Activated T-helper 1 cell treated with anti-CD3 and anti-CD28 coated beads, Interleukin-12 subunit alpha, Interleukin-12 subunit beta, Interleukin-2, Interleukin-4 antibody, amounts not matched to agents 30 ng/mL and 10 ng/mL and 1 ng/mL, durations not matched to agents 14 hours and 24 hours and 36 hours (primary cell): ENCODE measurements around the gene ZNF614. TPM values are rescaled to one million over a fixed set of nuclear protein-coding genes. Genes with fewer than 3 reads are reported as not detected.
"Not testable (repeated sequence)": the region's sequence is repeated elsewhere in the genome, so short reads cannot be mapped to it uniquely, and the experiment has no call there.

Experiments used
- DNase-seq: peaks from one replicate; pipeline ENCODE4 v3.0.0; 2021; ENCODE audit warnings: low spot score
- H3K27ac Mint-ChIP-seq: one replicate; pipeline ENCODE4 v1.8.0; 2021; ENCODE audit warnings: mild to moderate bottlenecking, mixed read lengths
- H3K27me3 Mint-ChIP-seq: one replicate; pipeline ENCODE4 v1.8.0; 2022; ENCODE audit warnings: mild to moderate bottlenecking, moderate library complexity, mixed read lengths; ENCODE audit not compliant: insufficient read depth
- H3K36me3 Mint-ChIP-seq: one replicate; pipeline ENCODE4 v1.8.0; 2021; ENCODE audit warnings: low read depth, mixed read lengths
- H3K4me1 Mint-ChIP-seq: one replicate; pipeline ENCODE4 v1.8.0; 2021; ENCODE audit warnings: low read depth, mixed read lengths
- H3K4me3 Mint-ChIP-seq: one replicate; pipeline ENCODE4 v1.8.0; 2021; ENCODE audit warnings: mild to moderate bottlenecking, moderate library complexity, mixed read lengths
- H3K9me3 Mint-ChIP-seq: one replicate; pipeline ENCODE4 v1.8.0; 2021; ENCODE audit warnings: mixed read lengths
- intact Hi-C: fragments of 100-400 bp; cut with micrococcal nuclease; formaldehyde crosslinking; loops from one replicate; pipeline ENCODE4 v1.15.1; 2024
- total RNA-seq: library from RNA; stranded (reverse); gene quantifications from 2 replicates; pipeline ENCODE4 v1.2.3, GENCODE V29; 2022

Gene ZNF614
- 11.2 and 11.3 TPM in 2 replicates for total RNA-seq

DNA sequence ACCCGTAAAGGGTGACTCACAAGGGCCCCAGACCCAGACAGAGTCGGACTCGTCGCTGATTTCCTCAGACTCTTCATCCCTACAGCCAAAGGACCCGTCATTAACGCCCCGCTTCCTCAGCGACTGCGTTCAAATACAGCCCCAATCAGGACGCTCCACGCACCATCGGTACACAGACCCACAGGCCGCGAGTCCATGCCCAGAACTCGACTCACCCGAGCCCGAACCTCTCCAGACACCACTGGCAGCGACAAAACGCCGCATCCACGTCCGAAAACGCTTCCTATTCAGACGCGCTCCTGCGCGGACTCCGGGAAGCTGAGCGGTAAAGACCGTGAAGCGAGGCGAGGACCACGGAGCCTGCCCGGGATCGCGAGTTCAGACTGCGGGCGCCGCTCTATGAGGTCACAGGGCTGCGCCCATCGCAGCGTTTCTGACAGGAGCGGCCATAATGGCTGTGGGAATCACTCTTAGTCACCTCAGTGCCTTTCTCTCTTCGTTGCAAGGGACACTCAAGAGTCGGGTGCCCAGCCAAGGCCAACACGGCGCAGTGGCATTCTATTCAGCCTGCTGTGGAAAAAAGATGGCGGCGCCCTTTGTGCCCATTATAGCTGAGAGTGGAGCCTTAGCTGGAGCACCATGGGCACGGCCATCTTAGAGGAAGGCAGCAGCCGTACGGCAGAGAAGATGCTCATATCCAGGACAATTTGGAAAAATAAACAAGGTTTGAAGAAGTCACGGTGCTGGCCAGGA is at the start of gene ZNF614:
Gene ZNF614, minus strand, starts transcription at position 353 of the 753 bp plus-strand sequence. CDS start 2,634 bp downstream, outside the sequence.
- intact Hi-C loops: loop anchor here (1.0 to 5.0 kb wide), 10 partner anchors 20 to 1337 kb away; partner anchors contain the start of genes ZNF350, ZNF525, ZNF613 and ZNF615
- Mint-ChIP-seq H3K4me3 (peak within 1 kb of the TSS; percentile 92), H3K36me3 (peaks cover 65% of the 10 kb centered on the region), H3K4me1 (peaks cover 36% of the 10 kb centered on the region), H3K9me3 (peaks cover 56% of the 10 kb centered on the region), H3K27ac (peak within 1 kb of the TSS; percentile 97), H3K27me3 (no peaks in the 10 kb centered on the region)
- peak; percentile 83 for DNase-seq

DNA sequence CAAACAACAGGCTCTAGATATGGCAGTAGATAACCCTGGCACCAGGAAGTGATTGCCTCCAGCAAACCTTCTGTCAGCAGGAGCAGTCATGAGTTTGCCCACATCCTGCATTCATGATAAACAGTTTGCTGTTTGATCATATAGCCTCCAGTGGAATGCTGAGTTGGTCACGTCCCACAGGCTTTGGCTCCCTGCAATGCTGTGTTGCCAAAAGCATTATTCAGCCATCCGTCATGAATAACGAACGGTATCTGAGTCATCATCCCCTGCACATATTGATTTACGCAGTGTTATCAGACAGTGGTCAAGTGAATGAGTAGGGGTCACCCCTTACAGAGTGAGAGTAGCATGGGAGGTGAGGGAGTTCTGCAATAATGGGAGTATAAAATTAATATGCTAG is 42.3 kb upstream of the ZNF614 start:
- H3K9me3 Mint-ChIP-seq: peaks cover 81% of the 10 kb centered on the region
- H3K36me3 Mint-ChIP-seq: peaks cover 83% of the 10 kb centered on the region
- no peaks in the 10 kb centered on the region for H3K4me1 Mint-ChIP-seq
- no peak overlapping the region for H3K4me3 Mint-ChIP-seq
- H3K27me3 Mint-ChIP-seq: no peaks in the 10 kb centered on the region
- intact Hi-C loops: no loop called here
- DNase-seq: no peak
- no peak overlapping the region for H3K27ac Mint-ChIP-seq

- no peak overlapping the region for H3K27ac Mint-ChIP-seq
- peaks cover 80% of the 10 kb centered on the region for H3K36me3 Mint-ChIP-seq
Observed at GRCh38 chr19:52069653-52070052, 41.5 kb upstream of the ZNF614 start.

DNA sequence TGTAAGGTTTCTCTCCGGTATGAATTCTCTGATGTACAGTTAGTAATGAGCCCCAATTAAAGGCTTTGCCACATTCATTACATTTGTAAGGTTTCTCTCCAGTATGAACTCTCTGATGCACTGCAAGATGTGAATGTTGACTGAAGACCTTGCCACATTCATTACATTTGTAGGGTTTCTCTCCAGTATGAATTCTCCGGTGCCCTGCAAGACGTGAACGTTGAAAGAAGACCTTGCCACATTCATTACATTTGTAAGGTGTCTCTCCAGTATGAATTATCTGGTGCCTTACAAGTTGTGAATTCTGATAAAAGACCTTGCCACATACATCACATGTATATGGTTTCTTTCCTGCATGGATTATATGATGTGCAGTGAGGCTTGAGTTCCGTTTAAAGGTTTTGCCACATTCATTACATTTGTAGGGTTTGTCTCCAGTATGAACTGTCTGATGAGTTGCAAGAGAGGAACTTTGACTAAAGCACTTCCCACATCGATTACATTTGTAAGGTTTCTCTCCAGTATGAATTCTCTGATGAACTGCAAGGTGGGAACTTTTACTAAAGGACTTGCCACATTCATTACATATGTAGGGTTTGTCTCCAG is 38.2 kb upstream of the ZNF614 start:
- no peaks in the 10 kb centered on the region for H3K27me3 Mint-ChIP-seq
- no peaks in the 10 kb centered on the region for H3K4me1 Mint-ChIP-seq
- H3K36me3 Mint-ChIP-seq: peaks cover 70% of the 10 kb centered on the region
- intact Hi-C loops: no loop called here
- H3K27ac Mint-ChIP-seq: no peak overlapping the region
- H3K9me3 Mint-ChIP-seq: peaks cover 73% of the 10 kb centered on the region
- no peak for DNase-seq
- H3K4me3 Mint-ChIP-seq: no peak overlapping the region

More at GRCh38 chr19:52069653-52070052, 41.5 kb upstream of the ZNF614 start:
- no peaks in the 10 kb centered on the region for H3K27me3 Mint-ChIP-seq
- no peak for DNase-seq
- peaks cover 81% of the 10 kb centered on the region for H3K9me3 Mint-ChIP-seq
- no peak overlapping the region for H3K4me3 Mint-ChIP-seq
- intact Hi-C loops: no loop called here
- H3K4me1 Mint-ChIP-seq: no peaks in the 10 kb centered on the region

- Mint-ChIP-seq H3K27ac (no peak overlapping the region), H3K4me1 (no peaks in the 10 kb centered on the region), H3K9me3 (peaks cover 73% of the 10 kb centered on the region), H3K4me3 (no peak overlapping the region), H3K36me3 (peaks cover 60% of the 10 kb centered on the region), H3K27me3 (no peaks in the 10 kb centered on the region)
- no peak for DNase-seq
- intact Hi-C loops: no loop called here
Observed at GRCh38 chr19:52065399-52065798, 37.2 kb upstream of the ZNF614 start.

DNA sequence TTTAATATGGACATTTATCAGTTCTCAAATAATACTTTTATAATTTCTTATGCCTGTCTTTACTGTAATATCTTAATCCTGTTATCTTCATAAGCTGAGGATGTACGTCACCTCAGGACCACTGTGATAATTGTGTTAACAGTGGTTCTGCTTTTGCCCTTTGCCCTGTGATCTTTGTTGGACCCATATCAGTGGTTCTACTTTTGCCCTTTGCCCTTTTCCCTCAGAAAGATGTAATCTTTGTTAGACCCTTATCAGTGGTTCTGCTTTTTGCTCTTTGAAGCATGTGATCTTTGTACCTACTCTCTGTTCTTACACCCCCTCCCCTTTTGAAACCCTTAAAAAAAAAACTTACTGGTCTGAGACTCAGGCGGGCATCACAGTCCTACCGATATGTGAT is 28.3 kb upstream of the ZNF614 start:
- peaks cover 76% of the 10 kb centered on the region for H3K9me3 Mint-ChIP-seq
- not testable (repeated sequence) for H3K27ac Mint-ChIP-seq

GRCh38 chr19:52051736-52052135 is 23.6 kb upstream of the ZNF614 start:
- DNase-seq, H3K4me3 Mint-ChIP-seq, intact Hi-C loops, H3K27ac Mint-ChIP-seq, H3K27me3 Mint-ChIP-seq: not testable (repeated sequence)
- Mint-ChIP-seq H3K9me3 (peaks cover 58% of the 10 kb centered on the region), H3K4me1 (peaks cover 16% of the 10 kb centered on the region), H3K36me3 (peaks cover 40% of the 10 kb centered on the region)

More for the DNA sequence above, 28.3 kb upstream of the ZNF614 start:
- intact Hi-C loops, H3K27me3 Mint-ChIP-seq, H3K4me3 Mint-ChIP-seq, H3K4me1 Mint-ChIP-seq, DNase-seq: not testable (repeated sequence)
- peaks cover 31% of the 10 kb centered on the region for H3K36me3 Mint-ChIP-seq

DNA sequence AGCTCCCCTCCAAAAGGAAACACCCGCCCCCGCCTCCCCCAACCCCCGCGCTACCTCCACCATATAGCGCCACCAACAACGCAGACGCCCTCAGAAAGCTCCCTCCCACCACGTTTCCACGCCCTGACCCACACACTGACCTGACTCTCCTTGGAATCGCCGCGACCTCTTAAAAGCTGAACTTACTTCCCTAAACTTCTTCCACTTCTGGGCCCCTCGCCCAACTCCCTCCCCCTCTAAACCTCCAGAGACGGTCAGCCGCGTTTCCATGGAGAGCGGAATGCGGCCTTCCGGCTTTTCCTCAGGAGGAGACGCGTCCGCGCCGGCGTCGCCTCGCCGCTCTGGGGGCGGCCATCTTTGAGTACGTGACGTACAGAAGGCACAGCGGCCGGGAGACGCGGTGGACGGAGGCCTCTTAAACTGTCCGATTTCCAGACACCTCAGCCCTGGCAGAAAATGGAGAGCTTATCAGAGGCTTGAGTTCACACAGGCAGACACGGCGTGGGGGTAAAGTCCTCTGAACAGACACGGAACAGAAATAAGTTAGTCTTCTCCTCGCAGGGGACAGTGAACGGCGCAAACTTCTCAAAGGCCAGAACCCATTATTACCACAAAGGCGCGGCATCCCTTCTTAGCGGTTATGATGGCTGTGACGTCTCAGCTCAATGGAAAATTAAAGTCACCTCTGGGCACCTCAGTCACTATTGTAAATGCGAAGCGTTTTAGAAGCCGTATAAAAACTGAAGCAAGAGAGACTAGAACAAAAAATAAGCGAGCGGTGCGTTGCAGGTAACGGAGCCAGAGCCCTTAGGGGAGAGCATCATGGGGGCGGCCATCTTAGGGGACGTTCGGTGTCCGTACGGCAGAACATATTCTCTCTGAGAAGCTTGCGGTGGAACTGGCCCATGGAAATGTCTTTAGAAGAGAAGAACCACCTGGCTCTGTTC is 20.6 kb upstream of the ZNF614 start, which contains the start of gene ZNF432:
Gene ZNF432, minus strand, starts transcription at position 284 of the 947 bp plus-strand sequence. CDS start 1,970 bp downstream, outside the sequence.
- Mint-ChIP-seq H3K4me3 (peak within 1 kb of the TSS; percentile 95), H3K27ac (peak within 1 kb of the TSS; percentile 99), H3K27me3 (no peaks in the 10 kb centered on the region), H3K36me3 (peaks cover 47% of the 10 kb centered on the region), H3K9me3 (peaks cover 53% of the 10 kb centered on the region), H3K4me1 (peaks cover 20% of the 10 kb centered on the region)
- intact Hi-C loops: loop anchor here (1.0 to 2.0 kb wide), 10 partner anchors 21 to 478 kb away; partner anchors contain the start of genes ZNF350, ZNF613, ZNF614 and ZNF615
- peak; percentile 76 for DNase-seq

DNA sequence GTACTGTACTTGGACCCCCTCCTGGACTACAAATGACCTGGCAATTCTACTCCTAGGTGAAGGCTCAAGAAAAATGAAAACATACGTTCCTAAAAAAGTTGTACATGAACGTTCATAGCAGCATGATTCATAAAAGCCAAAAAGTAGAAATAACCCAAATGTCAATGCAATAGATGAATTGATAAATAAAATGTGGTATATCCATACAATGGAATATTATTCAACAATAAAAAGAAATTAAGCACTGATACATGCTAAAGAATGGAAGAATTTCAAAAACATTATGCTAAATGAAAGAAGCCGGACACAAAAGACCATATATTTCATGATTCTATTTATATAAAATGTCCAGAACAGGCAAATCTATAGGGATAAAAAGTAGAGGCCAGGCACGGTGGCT is 11.0 kb upstream of the ZNF614 start:
- Mint-ChIP-seq H3K9me3 (peaks cover 73% of the 10 kb centered on the region), H3K36me3 (peaks cover 88% of the 10 kb centered on the region)

GRCh38 chr19:52034051-52034728 is 6.0 kb upstream of the ZNF614 start:
- H3K27me3 Mint-ChIP-seq: no peaks in the 10 kb centered on the region
- H3K36me3 Mint-ChIP-seq: peaks cover 79% of the 10 kb centered on the region
- no peak overlapping the region for H3K27ac Mint-ChIP-seq
- no peak for DNase-seq
- peaks cover 1% of the 10 kb centered on the region for H3K4me1 Mint-ChIP-seq
- intact Hi-C loops: no loop called here
- peaks cover 71% of the 10 kb centered on the region for H3K9me3 Mint-ChIP-seq
- no peak overlapping the region for H3K4me3 Mint-ChIP-seq

More for the DNA sequence above, 11.0 kb upstream of the ZNF614 start:
- intact Hi-C loops: no loop called here
- no peaks in the 10 kb centered on the region for H3K4me1 Mint-ChIP-seq
- no peak overlapping the region for H3K4me3 Mint-ChIP-seq
- DNase-seq: no peak
- no peak overlapping the region for H3K27ac Mint-ChIP-seq
- H3K27me3 Mint-ChIP-seq: no peaks in the 10 kb centered on the region

DNA sequence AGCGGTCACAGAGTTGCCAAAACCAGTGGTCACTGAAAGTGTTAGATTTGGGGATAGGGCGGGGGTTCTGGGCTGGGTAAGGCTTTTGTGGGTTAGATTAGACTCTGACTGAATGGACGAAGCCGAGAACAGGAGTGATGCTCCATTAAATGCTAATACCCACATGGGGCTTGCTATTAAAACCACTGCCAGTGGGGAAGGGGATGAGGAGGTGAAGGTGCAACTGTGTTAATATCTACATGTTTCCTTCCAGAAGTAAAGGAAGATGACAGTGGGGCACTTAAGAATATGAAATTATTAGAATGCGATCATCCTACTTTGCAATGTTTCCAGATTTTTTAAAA is 573 bp upstream of the ZNF614 start:
- H3K36me3 Mint-ChIP-seq: peaks cover 65% of the 10 kb centered on the region
- H3K9me3 Mint-ChIP-seq: peaks cover 56% of the 10 kb centered on the region
- DNase-seq: no peak
- intact Hi-C loops: loop anchor here (1.0 to 5.0 kb wide), 10 partner anchors 20 to 1337 kb away; partner anchors contain the start of genes ZNF350, ZNF525, ZNF613 and ZNF615
- H3K4me1 Mint-ChIP-seq: peaks cover 36% of the 10 kb centered on the region
- H3K27ac Mint-ChIP-seq: peak overlapping the region; percentile 97
- no peaks in the 10 kb centered on the region for H3K27me3 Mint-ChIP-seq
- peak overlapping the region; percentile 92 for H3K4me3 Mint-ChIP-seq
